Iris pigment epithelial cell (primary cell): ENCODE measurements around the gene SUN2.

ENCODE experiments used
- DNase-seq: peaks from one replicate; pipeline ENCODE4 v3.0.0-alpha.2; 2011; ENCODE audit warnings: low read depth

SUN2 gene

DNA sequence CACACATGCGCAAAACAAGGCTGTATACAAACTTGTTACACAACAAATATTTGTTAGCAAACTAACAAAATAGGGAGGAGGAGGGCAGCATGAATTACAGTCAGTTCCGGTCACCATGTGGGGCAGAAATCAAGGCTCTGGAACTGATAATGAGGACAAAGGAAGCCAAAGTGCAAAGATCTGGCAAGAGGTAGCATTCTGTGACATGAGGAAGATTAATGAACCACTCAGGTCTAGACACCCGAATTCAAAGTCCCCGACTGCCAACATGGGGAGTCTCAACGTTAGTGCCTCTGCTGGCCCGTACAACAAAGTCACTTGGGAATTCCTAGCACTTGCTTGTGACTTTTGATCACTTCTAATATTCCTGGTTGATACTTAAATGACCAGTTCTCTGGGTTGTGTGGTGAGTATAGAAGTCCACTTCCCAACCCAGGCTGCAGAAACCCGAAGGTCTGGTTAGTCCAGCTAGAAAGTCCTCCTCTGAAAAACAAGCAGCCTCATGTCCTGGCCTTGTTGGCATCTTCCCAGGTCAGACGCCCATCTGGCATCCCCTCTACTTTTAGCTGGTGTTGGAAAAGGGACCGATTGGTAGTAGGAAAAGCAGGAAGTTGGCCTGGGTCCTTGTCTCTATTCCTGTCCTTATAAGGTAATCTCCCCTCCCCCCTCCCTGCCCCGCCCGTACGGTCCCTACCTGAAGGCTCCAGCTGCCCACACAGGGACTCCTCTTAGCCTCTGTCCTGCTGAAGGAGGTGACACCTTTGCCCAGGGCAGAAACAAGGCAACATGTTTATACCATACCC, 1.6 kb downstream of the SUN2 start:
- DNase-seq = no peak

DNA sequence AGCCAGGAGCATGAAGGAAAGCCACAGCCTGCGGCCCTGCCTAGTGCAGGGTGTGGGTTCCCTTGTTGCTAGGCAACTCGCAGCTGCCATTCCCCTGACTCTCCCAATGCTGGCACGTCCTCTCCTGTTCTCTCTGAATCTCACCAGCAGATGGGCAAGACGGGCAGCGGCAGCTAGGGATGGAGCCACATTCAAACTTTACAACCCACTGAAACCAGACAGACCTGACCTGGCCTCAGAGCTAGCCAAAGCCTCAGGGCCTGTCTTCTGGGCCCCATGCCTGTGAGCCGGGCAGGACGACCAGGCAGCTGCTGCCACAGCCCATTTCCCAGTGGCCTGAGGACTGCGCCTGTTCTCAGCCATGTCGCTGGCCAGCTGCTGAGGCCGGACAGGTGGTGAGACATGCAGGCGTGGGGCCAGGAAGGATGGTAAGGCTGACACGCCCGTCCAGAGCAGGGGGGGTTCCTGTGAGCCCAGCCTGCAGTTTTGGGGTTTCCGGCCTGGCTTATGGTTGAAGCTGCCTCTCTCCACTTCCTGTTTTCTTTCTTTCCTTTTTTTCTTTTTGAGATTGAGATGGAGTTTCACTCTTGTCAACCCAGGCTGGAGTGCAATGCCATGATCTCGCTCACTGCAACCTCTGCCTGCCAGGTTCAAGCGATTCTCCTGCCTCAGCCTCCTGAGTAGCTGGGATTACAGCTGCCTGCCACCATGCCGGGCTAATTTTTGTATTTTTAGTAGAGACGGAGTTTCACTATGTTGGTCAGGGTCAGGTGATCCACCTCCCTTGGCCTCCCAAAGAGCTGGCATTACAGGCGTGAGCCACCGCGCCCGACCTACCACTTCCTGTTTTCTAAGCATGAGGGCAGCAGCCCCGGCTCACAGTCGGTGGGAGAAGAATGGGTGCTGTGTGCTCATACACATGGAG, 4.1 kb downstream of the SUN2 start:
- DNase-seq = no peak

DNA sequence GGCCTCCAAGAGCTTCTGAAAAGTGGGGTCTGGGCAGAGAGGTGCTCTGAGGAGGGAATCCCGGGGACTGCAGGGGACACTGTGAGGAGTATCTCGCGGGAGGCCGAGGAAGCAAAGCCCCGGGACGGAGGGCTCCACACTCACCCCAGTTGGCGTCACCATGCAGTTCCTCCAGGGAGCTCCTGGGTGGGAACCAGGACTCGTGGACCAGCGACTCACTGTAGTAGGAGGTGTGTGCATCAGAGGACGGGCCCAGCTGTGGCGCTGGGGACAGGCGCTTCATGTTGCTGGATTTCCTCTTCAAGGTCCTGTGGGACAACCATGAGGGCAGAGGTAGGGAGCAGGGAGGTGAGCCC, 4.8 kb downstream of the SUN2 start:
- no peak for DNase-seq

DNA sequence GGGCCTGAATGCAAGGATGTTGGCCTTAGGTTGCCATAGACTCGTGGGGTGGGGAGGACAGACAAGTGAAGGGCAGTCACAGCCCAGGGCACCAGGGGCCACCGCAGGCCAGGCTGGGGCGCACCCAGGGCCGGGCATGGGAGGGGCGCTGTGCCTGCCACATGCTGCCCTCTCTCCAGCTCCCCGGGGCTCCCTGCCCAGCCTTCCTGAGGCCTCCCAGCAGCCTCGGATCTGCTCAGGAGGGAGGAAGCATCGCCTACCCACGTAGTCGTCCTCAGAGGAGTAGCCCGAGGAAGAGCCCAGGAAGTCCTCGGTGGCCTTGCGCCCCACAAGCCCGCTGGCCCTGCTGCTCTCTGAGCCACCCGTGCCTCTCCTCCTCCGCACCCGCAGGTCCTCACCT, 5.2 kb downstream of the SUN2 start:
- no peak for DNase-seq

DNA sequence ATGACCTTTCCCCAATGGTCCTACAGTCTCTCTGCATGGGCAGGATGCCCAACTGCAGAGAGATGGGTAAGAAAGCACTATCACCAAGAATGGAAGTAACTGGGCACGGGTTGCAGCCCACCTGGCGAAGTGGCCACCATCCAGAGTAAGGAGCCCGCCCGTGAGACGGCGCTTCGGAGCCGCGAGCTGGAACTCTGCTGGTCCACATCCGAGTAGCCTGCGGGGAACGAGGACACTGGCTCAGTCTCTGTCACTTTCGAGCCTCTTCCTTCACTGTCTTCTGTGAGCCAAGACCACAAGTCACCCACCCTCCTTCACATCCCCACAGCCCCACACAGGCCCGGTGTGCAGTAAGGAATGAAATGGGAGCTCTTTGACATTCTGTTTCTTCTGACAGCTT, 5.7 kb downstream of the SUN2 start:
- DNase-seq = no peak

DNA sequence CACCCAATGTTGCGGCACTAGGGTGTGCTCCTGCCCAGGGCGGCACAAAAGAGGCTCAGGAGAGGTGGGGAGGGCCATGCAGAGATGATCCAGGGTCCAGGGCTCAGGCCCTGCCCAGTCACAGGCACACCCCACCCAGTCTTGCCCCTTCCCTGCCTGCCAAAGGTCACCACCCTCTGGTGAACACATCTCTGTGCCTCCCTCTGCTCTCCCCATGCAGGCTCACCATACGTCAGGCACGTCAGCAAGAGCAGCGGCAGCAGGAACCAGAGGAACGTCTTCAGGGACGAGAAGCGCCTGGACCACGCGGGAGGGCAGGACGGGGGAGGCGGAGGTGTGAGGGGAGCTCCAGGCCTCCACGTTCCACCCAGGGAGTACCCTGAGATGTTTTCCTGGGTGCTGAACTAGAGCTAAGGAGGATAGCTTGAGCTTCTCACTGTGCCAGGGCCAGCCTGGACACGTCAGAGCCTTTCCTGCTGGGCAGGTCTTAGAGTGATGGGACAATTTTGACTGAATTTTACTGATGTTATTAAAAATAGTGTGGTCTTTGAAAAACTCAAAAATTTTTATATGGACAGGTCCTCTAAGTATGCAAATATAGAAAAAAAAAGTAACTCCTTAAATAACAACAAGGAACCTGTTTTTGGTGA, 7.2 kb downstream of the SUN2 start:
- no peak for DNase-seq

DNA sequence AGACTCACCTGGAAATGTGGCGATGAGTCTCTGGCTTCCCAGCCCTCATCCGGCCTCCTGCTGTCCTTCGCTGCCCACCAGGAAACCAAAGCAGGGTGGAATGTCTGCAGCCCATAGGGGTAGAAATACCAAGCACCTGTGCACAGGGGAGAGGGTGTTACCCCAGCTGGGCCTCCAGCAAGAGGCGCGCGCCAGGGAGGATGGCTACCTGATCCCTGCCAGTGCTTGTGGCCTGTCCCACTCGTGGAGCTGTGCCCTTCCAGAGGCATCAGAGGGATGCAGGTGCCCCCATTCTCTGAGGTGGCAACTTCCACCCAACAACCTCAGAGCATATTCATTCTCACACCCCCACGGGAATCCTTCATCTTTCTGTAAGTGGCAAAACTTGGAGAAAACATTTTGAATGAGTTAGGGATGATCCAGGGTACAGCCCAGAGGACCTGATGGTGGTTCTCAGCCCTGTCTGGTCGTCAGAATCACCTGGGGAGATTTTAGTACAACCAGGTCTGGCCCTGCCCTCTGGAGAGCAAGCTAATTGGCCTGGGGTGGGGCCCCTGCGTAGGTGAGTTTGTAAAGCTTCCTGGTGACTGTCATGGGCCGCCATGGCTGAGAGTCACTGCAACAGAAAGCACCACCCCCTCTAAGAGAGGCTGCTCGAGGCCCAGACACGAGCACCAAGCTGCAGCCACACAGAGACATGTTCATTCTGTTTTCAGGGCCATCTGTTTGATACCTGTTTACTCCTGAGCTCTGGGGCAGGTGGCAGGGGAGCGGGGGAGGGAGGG, 9.9 kb downstream of the SUN2 start:
- DNase-seq = no peak

DNA sequence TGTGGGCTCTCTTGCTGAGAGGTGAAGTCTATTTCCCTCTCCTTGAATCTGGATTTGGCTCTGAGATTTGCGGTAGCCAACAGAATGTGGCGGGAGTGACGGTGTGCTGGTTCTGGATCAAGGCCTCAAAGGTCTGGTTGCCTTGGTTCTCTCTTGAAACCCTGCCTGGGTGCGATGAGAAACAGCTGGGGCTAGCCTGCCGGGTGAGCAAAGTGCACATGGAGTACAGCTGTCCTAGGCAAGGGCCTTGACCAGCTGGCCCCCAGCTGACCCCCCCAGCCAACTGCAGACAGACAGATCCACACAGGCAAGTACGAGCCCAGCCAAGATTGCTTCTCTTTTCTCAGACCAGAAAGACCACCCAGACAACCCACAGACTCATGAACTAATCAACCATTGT, 10.8 kb downstream of the SUN2 start:
- DNase-seq = no peak

DNA sequence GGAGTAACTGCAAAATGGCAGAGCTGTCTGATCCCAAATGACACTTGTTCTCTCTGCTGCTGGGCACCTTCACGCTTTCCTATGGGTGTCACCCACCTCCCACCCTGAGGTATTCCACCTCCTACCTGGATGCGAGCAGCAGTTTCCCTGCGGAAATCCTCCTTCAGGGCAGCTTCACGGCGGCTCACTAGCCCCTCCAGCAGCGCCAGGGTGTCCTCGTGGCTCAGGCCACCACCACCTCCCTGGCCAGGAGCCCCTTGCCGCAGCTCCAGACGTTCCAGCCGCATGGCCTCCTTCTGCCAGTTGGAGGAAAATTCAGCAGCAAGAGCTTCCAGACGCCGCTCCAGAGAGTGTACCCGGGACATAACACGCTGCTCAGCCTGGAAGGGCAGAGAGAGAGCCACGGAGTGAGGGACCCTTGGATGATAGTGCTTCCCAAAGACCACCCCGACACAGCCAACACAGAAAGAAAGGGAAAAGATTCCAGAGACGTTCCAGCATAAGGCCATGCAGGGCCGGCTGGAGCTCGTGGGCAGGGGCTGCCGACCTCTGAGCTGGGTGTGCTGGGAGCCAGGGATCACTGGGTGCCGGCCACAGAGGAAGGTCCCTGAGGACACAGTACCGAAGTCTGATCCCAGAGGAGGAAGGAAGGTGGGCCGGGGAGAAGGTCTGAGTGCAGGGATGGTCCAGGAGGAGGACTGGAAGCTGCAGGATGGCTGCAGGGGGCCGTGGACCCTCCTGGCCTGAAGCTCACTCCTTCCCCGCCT, 13.4 kb downstream of the SUN2 start:
- DNase-seq = no peak

DNA sequence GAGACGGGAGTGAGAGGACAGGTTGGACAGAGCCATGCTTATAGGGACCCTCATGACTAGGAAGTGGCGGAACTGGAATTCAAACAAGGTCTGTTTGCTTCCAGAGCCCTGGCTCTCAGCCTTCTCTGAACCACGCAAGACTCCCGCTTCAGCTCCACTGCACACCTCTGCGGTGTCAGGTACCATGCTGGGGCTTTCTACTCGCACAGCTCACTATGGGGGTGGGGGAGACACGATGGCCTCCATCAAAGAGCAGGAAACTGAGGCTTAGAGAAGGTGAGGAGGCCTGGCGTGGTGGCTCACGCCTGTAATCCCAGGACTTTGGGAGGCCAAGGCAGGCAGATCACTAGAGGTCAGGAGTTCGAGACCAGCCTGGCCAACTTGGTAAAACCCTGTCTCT, 14.2 kb downstream of the SUN2 start:
- no peak for DNase-seq

DNA sequence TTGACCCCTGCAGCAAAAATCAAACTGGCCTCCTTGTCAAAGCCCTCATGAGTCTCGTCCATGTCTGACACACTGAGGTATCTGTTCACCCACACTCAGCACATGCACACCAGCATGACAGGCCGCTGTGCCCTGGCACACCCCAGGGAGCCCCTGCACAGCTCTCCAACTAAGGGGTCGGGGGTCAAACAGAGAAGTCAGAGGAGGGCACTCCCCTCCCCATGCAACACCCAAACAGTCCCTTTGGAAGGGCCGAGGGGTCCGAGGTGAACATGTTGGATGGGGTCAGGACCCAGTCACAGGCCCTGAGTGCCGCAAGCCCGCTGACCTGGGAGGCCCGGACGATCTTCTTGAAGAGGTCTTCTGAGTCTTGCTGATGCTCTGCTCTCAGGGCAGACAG, 14.6 kb downstream of the SUN2 start:
- no peak for DNase-seq

DNA sequence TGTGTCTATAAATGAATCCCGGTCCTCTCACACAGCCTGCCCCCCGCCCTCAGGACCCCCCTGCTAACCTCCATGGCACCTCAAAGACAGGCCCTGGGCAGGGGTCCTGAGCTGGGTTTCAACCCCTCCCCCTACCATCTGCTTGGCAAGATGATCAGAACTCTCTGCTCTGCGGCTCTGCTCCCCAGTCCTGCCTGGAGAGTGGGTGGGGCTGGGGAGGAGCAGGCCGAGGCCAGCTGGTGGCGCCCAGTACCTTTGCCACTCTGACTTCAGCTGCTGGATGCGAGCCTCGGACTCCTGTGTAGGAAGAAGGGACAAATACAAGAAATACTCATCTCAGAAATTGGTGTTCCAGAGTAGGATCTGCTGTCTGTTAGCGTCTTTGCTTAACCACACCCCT, 15.0 kb downstream of the SUN2 start:
- DNase-seq = no peak

DNA sequence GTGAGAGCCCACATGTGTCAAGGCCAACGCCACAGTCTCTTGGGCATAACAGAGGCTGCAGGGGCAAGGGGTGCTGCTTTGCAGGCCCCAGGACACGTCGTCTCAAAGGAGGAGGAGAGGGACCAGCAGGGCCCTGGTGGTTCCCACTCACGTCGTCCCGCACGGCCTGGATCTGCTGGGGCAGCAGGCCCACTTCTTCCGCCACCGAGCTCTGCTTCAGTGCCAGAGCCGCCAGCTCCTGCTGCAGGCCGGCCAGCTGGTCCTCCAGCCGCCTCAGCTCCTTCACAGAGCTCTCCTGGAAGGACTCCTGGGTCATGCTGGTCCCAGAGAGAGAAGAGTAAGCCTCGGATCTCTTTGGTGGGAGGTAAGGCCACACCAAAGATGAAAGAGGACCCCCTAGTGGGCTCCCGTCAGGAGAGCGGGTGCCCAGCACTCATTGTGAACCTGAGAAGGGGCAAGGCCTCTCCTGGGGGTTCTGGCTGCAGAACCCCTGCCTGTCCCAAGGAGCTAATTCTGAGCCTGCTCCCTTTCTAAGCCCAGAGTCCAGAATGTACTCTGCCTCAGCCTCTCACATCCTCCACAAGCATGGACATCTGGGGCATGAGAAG, 15.6 kb downstream of the SUN2 start:
- no peak for DNase-seq

DNA sequence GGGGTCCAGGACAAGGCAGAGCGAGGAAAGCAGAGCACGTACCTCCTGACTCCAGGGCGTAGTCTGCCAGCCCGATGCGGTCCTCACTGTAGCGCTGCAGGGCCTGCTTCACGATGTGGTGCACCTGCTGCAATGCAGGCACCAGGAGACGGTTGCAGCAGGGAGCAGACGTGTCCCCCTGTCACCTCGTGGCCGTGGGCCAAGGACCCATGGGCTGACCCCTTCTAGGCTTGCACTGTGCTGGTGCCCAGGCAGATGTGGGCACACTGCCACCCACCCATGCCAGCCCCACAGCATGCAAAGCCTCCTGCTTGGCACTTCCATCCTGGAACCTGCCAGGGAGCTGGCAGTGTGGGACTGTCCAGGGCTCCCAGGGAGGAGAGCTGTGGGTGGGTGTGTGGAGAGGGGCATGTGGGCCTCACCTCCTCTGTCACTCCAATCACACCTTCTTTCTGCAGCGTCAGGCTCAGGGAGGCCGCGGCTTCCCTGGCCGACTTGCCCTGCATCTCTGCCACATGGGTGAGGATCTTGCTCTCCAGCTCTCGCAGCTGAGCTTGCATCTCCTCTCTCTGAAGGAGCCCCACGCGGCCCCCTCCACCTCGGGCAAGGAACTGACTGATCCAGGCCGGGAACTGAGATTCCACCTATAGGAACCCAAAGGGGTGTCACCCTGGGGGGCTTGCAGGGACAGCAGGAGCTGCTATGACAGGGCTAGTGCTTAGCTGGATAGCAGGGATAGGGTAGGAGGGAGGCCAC, 16.3 kb downstream of the SUN2 start:
- DNase-seq = no peak

DNA sequence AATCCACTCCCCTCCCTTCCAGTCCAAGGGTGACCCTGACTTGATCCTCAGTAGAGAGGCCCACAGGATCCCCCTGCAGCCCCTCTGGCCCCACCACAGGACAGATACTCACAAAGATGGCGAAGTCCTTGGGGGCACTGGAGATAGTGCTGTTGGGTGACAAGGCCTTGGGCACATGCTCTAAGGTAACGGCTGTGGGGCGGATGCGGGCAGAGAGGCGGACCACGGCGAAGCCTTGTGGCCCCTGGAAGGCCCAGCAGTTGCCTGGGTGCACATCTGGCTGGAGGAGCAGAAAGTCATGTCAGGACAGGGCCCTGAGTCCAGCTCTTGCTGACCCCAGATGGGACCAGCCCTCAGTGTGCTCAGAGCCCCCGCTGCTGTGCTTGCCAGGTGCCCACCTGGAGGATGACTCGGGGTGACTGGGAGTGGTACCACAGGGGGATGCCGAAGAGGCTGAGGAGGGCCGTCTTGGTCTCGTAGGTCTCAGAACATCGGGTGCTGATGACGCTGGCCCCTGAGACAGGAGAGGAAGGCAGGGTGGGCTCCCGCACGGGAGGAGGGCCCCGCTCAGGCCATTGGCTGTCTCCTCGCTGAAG, 17.2 kb downstream of the SUN2 start:
- DNase-seq = no peak

DNA sequence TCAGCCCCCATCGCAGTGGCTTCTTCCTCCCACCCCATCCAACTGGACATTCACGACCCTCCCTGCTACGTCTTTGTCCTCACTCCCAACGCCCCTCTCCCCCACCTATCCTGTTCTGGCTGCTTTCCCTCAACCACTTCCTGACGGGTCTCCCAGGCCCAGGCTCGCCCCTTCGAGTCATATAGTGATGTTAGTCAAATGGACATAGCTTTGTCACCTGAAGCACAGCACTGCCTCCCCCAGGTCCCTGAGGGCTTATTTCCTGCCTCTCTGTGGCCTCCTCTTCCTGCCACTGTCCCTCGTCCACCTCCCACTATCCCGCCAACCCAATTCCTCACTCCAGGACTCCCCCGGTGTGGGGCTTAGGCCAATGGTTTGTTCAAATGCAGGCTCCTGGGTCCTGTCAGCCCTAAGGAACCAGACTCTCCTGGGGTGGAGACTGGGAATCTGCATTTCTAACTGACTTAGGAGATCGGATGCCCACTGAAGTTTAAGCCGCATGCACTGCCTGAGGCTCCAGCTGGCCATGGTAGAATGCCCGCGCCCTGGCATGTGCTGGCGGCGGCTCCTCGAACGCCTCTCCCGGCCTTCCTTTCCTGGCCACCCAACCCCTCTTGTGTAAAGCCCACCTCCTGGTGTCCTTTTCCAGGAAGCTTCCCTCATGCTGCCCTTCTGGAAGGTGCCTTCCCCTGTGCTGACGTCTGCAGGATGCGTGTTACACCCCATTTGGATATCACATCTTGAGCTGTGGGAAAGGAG, 18.3 kb downstream of the SUN2 start:
- no peak for DNase-seq

DNA sequence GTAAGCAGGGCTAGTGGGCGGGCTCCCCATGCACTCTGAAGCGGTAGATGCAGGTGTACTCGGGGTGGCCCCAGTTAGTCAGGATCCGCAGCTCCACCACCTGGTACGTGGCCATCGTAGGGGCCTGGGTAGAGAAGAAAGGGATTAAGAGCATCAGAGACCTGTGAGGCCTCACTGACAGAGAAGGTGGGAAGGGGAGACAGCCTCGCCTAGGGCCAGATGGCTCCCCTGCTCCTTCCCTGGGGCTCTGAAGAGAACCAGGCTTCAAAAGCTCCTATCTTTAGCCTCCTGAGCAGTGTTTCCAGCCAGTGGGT, 19.6 kb downstream of the SUN2 start:
- no peak for DNase-seq

DNA sequence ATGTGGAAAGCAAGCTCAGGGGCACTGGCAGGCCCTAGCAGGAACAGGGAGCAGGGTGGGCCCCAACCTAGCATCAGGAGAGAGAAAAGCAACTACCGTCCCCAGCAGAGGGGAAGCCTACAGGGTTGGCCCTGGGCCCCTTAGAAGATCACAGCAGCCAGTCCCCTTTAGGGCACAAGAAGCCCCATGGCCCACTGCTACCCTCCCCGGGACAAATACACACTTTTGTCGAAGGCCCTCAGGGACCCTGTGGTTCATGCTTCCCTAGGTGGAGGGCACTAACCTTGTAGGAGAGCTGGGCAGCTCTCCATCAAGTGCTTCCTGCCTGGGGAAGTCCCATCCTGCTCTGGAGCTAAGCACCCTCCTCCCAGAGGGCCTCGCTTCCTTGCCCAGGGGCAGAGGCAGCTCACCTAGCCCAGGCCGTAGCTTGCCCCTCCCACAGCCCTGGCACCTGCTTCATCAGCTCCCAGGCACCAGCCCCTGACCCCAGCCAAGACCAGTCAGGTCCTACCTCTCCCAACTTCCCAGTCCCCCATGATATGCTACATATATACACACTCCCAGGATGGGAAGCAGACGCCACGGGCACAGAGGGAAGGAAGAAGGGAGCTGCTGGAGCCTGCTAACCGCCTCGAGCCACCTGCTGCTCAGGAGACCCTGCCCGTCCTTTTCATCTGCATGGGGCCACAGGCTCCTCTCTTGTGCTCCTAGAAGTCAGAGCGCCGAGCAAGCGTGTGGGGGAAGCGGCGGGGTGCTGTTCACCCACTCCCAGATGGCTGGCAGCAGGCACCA, 20.1 kb downstream of the SUN2 start:
- no peak for DNase-seq

DNA sequence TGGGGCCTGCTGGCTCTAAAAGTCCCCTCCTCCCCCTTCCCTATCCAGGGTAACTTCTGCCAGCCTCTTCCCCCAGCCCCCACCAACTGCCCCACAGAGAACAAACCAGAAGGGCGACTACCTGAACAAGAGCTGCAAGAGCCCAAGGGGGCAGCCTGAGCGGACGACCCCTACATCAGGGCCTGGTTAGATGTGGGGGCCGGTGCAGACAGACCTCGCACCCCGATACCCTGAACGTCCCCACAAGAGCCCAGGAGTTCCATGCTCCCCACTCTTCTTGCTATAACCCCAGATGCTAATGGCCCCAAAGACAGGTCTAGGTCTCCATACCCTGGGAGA, 20.7 kb downstream of the SUN2 start:
- DNase-seq = no peak
